ENCODE data around the gene ASB10. TPM values are rescaled to one million over a fixed set of nuclear protein-coding genes. Genes with fewer than 3 reads are reported as not detected.

The ASB10 gene
- total RNA-seq, 1 donor from 2014 or later, result not detected

DNA sequence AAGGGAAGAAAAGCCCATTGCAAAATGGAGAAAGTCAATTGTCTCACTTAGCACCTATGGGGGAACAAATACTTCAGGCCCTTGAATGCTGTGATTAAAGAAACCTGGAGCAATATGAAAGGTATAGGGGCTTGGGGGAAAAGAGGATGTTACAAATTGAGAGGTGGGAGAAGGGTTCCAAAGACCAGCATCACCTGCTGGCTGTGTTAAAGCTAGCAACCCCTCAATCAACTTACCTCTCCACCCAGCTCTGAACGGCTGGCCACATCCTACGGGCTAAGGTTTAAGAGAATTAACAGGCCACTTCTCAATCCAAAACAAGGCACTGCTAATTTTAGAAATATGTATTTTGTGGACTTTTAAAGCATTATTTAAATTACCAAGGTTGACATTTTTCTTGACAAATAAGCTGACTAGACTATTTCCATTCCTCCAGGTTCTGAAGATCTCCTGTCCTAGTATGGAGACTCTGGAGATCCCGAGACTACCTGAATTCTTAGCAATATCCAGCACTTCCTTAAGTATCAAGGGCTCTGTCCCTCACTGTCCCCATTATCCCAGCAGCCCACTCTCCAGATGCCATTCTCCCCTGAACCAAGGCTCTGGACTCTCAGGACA is 24.2 kb upstream of the ASB10 start:
- Mint-ChIP-seq H3K4me3 (ENCODE audit: unreplicated experiment) (no peak overlapping the region), H3K4me1 (ENCODE audit: unreplicated experiment) (no peaks in the 10 kb centered on the region), H3K9me3 (ENCODE audit: unreplicated experiment) (no peaks in the 10 kb centered on the region), H3K27me3 (ENCODE audit: unreplicated experiment) (peaks cover 6% of the 10 kb centered on the region), H3K27ac (ENCODE audit: unreplicated experiment) (no peak overlapping the region), H3K36me3 (ENCODE audit: unreplicated experiment) (peaks cover 27% of the 10 kb centered on the region)
- DNase-seq (ENCODE audit: extremely low spot score, unreplicated experiment), result no peak
- TF ChIP-seq, protein P1, sequence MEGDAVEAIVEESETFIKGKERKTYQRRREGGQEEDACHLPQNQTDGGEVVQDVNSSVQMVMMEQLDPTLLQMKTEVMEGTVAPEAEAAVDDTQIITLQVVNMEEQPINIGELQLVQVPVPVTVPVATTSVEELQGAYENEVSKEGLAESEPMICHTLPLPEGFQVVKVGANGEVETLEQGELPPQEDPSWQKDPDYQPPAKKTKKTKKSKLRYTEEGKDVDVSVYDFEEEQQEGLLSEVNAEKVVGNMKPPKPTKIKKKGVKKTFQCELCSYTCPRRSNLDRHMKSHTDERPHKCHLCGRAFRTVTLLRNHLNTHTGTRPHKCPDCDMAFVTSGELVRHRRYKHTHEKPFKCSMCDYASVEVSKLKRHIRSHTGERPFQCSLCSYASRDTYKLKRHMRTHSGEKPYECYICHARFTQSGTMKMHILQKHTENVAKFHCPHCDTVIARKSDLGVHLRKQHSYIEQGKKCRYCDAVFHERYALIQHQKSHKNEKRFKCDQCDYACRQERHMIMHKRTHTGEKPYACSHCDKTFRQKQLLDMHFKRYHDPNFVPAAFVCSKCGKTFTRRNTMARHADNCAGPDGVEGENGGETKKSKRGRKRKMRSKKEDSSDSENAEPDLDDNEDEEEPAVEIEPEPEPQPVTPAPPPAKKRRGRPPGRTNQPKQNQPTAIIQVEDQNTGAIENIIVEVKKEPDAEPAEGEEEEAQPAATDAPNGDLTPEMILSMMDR (IDR thresholded peaks at IDR 0.05), result no peak

DNA sequence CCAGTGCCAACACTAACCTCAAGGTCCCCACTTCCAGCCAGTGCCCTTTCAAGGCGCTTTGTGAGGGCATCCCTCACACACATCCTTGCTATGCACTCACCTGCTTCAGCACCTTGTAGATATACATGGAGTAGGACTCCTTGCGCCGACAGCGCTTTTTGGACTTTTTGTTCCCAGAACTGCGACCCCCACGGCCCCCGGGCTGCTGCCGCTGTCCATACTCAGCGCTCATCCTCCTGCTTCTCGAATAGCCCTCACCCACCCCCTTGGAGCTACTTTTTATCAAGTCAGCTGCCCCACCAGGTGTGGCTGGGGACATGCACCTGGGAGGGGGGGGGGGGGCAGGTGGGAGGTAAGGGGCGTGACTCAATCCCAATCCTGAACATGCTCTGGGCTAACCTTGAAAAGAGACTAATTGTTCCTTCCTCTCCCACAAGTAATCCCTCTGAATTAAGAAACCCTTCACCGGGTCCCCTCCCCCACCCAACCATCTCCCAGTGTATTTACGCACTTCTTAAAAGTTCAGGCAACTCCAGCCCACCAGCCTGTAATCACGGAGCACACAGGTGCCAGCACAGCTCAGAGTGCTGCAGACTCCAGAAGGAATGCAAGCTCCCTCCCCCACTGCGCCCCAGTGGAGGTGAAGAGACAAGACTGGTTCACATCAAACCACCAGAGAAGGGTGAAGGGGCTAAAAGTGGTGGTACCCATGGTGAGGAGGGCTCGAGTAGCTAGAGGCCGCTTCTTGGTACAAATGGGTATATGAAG is 23.2 kb upstream of the ASB10 start, which contains the start of gene H2BK1:
Gene H2BK1, minus strand, starts transcription at position 402 of the 768 bp plus-strand sequence. Its CDS starts 170 bp downstream, at position 232.
- DNase-seq (ENCODE audit: extremely low spot score, unreplicated experiment), result no peak

GRCh38 chr7:151209588-151209987 is 22.5 kb upstream of the ASB10 start:
- Mint-ChIP-seq H3K36me3 (ENCODE audit: unreplicated experiment) (peaks cover 12% of the 10 kb centered on the region), H3K27ac (ENCODE audit: unreplicated experiment) (no peak overlapping the region), H3K9me3 (ENCODE audit: unreplicated experiment) (no peaks in the 10 kb centered on the region), H3K27me3 (ENCODE audit: unreplicated experiment) (peaks cover 10% of the 10 kb centered on the region), H3K4me3 (ENCODE audit: unreplicated experiment) (no peak overlapping the region), H3K4me1 (ENCODE audit: unreplicated experiment) (no peaks in the 10 kb centered on the region)
- TF ChIP-seq, protein P1 (IDR thresholded peaks at IDR 0.05), result no peak
- DNase-seq (ENCODE audit: extremely low spot score, unreplicated experiment), result no peak

More for the DNA sequence above, 23.2 kb upstream of the ASB10 start, which contains the start of gene H2BK1:
- H3K27ac Mint-ChIP-seq (ENCODE audit: unreplicated experiment), result no peak within 1 kb of the TSS
- peaks cover 19% of the 10 kb centered on the region for H3K36me3 Mint-ChIP-seq (ENCODE audit: unreplicated experiment)
- H3K4me1 Mint-ChIP-seq (ENCODE audit: unreplicated experiment), result no peaks in the 10 kb centered on the region
- no peaks in the 10 kb centered on the region for H3K9me3 Mint-ChIP-seq (ENCODE audit: unreplicated experiment)
- TF ChIP-seq, protein P1 (IDR thresholded peaks at IDR 0.05), result no peak
- H3K27me3 Mint-ChIP-seq (ENCODE audit: unreplicated experiment), result peaks cover 10% of the 10 kb centered on the region
- H3K4me3 Mint-ChIP-seq (ENCODE audit: unreplicated experiment), result no peak within 1 kb of the TSS

GRCh38 chr7:151208253-151208862 is 21.3 kb upstream of the ASB10 start:
- no peak overlapping the region for H3K4me3 Mint-ChIP-seq (ENCODE audit: unreplicated experiment)
- H3K36me3 Mint-ChIP-seq (ENCODE audit: unreplicated experiment), result peaks cover 6% of the 10 kb centered on the region
- H3K4me1 Mint-ChIP-seq (ENCODE audit: unreplicated experiment), result no peaks in the 10 kb centered on the region
- TF ChIP-seq, protein P1 (IDR thresholded peaks at IDR 0.05), result no peak
- H3K27me3 Mint-ChIP-seq (ENCODE audit: unreplicated experiment), result peaks cover 13% of the 10 kb centered on the region
- H3K9me3 Mint-ChIP-seq (ENCODE audit: unreplicated experiment), result no peaks in the 10 kb centered on the region
- no peak for DNase-seq (ENCODE audit: extremely low spot score, unreplicated experiment)
- no peak overlapping the region for H3K27ac Mint-ChIP-seq (ENCODE audit: unreplicated experiment)

GRCh38 chr7:151207804-151208203 is 20.8 kb upstream of the ASB10 start:
- H3K4me3 Mint-ChIP-seq (ENCODE audit: unreplicated experiment), result no peak overlapping the region
- no peak for DNase-seq (ENCODE audit: extremely low spot score, unreplicated experiment)
- no peaks in the 10 kb centered on the region for H3K4me1 Mint-ChIP-seq (ENCODE audit: unreplicated experiment)
- no peaks in the 10 kb centered on the region for H3K9me3 Mint-ChIP-seq (ENCODE audit: unreplicated experiment)
- peaks cover 18% of the 10 kb centered on the region for H3K27me3 Mint-ChIP-seq (ENCODE audit: unreplicated experiment)
- TF ChIP-seq, protein P1 (IDR thresholded peaks at IDR 0.05), result no peak
- peaks cover 2% of the 10 kb centered on the region for H3K36me3 Mint-ChIP-seq (ENCODE audit: unreplicated experiment)
- H3K27ac Mint-ChIP-seq (ENCODE audit: unreplicated experiment), result no peak overlapping the region

Data from osteocyte (in vitro differentiated cells).